ENCODE results near the gene MRPL40.

The MRPL40 gene

GRCh38 chr22:19406281-19406811 lies 26.0 kb upstream of the MRPL40 start:
- in situ Hi-C loops (cut with HindIII; ENCODE audit: low sequenced_read_pairs), result no loop called here

- in situ Hi-C loops (cut with HindIII; ENCODE audit: low sequenced_read_pairs), result no loop called here
Measured at GRCh38 chr22:19406846-19407245, 25.5 kb upstream of the MRPL40 start.

DNA sequence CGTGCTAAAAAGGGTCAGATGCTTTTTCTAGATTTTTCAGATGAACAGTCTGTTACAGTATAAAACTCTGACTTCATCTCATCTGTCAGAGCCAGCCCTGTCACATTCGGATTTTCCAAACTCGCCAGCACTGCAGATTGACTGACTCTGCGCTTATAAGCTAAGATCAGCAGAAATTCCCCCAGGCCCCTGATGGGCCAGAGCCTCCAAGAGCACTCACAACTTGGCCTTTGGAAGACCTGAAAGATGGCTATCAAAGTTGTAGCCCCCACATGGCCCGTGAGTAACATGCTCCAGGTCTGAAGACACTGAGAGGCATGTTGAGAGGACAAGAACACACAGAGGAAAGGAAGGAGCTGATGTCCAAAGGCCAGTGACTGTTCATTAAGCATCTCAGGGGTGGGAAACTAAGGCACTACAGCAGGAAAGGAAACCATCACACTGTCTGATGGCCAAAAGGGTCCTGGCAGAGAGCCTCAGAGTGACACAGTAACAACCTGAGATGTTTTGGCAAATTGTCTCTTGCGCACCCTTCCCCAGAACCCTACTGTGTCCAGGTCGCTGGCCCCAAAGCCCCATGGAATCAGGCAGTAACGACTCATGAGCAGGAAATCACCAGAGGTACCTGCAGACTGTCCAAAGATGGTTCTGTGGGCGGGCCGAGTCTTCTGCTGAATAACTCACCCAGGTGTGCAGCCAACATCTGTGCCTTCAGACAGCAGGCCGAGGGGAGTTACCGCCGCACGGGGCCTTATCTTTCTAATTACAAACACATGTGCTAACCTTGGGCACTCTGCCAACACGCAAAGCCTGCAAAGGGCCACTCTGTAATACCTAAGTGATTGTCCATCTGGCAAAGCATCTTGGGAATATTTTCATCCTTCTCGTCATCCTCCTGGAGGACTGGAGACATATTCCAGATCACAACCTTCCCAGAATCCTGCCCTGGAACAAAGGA lies 24.4 kb upstream of the MRPL40 start:
- in situ Hi-C loops (cut with HindIII; ENCODE audit: low sequenced_read_pairs), result no loop called here

GRCh38 chr22:19410941-19411689 lies 21.2 kb upstream of the MRPL40 start:
- in situ Hi-C loops (cut with HindIII; ENCODE audit: low sequenced_read_pairs), result no loop called here

DNA sequence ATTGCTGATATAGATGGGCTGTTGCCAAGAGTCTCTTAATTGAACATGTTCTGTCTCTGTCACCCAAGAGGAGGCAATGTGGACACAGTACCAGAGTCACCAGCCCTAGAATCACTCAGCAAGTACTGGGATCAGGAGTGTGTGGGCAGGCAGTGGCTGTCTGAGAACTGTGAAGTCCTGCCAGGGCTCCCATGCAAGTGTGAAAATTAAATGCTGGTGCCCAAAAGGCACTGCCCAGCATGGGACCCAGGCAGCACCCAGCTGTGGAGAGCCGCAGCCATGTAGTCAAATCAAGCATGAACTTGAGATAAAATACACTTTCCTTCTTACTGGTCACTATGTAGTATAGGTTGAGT lies 20.7 kb upstream of the MRPL40 start:
- in situ Hi-C loops (cut with HindIII; ENCODE audit: low sequenced_read_pairs), result no loop called here

DNA sequence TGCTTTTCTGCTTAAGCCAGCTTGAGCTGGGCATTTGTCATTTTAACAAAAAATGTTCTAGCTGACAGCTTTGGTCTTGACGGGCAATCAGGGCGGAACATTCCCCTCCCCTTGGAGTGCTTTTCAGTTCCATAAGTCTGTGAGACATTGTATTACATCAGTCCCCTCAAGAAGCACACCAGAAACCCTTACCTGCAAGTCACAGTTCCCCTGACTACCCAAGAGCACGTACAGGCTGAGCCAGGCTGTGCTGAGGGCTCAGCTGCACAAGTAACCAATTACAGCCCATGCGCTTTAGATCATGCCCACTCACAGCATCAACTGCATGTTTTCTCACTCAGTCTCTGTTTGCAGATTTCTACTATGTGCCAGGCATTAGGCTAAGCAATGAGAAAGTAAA lies 19.9 kb upstream of the MRPL40 start:
- in situ Hi-C loops (cut with HindIII; ENCODE audit: low sequenced_read_pairs), result no loop called here

GRCh38 chr22:19412923-19413322 lies 19.4 kb upstream of the MRPL40 start:
- in situ Hi-C loops (cut with HindIII; ENCODE audit: low sequenced_read_pairs), result no loop called here

- in situ Hi-C loops (cut with HindIII; ENCODE audit: low sequenced_read_pairs), result no loop called here
Measured at GRCh38 chr22:19419086-19419463, 13.3 kb upstream of the MRPL40 start.

DNA sequence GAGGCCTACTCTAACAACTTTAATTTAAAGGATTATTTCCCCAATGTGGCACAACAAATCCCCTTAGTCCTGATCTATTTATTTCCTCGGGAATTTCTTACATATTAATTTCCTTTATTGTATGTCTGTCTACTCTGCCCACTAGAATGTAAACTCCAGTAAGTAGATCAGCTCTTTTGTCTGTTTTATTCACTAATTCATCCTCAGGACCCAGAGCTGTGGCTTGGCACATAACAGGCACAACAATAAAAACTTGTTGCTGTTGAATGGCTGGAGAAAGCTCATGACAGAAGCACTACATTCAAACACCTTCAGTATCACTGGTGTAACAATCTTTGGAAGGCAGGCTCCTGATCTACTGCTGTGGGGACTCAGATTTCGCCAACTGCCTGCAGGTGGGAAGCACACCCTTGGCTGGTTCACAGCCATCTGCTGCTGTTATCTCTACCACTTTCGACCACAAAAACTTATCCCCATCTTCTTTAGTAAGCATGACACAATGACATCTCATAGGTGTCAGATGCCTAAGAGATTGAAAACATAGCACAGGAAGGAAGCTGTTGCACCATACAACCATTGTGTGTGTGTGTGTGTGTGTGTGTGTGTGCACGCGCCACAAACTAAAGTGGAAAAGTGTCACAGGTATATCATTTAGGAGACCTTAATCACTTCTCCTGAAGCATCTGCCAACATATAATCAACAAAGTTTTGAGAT lies 12.7 kb upstream of the MRPL40 start:
- in situ Hi-C loops (cut with HindIII; ENCODE audit: low sequenced_read_pairs), result no loop called here

DNA sequence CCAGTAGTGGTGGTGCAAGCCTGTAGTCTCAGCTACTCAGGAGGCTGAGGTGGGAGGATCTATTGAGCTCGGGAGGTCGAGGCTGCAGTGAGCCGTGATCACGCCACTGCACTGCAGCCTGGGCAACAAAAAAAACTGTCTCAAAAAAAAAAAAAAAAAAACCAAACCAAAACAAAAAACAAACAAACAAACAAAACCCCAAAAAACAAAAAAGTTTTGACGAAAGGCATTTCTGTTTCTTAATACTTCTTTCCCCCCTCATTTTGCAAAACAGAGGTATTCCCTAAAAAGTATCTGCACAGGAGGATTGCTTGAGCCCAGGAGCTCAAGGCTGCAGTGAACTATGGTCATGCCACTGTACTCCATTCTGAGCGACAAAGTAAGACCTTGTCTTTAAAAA lies 12.0 kb upstream of the MRPL40 start:
- in situ Hi-C loops (cut with HindIII; ENCODE audit: low sequenced_read_pairs), result no loop called here

GRCh38 chr22:19422440-19423301 lies 9.7 kb upstream of the MRPL40 start:
- in situ Hi-C loops (cut with HindIII; ENCODE audit: low sequenced_read_pairs), result no loop called here

DNA sequence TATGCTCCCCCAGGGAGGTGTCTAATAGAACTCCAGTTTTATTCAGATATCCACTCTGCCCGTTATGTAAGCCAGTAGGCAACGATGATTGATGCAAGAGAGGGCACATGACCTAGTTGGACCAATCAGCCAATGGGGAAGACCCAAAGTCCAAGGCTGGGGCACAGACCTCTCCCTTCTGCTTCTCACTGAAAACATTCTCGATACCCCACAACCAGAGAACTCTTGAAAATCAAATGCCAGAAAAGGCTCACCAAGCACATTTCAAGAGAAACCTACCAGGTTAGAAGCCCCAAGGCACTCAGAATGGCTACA lies 8.2 kb upstream of the MRPL40 start:
- in situ Hi-C loops (cut with HindIII; ENCODE audit: low sequenced_read_pairs), result no loop called here

DNA sequence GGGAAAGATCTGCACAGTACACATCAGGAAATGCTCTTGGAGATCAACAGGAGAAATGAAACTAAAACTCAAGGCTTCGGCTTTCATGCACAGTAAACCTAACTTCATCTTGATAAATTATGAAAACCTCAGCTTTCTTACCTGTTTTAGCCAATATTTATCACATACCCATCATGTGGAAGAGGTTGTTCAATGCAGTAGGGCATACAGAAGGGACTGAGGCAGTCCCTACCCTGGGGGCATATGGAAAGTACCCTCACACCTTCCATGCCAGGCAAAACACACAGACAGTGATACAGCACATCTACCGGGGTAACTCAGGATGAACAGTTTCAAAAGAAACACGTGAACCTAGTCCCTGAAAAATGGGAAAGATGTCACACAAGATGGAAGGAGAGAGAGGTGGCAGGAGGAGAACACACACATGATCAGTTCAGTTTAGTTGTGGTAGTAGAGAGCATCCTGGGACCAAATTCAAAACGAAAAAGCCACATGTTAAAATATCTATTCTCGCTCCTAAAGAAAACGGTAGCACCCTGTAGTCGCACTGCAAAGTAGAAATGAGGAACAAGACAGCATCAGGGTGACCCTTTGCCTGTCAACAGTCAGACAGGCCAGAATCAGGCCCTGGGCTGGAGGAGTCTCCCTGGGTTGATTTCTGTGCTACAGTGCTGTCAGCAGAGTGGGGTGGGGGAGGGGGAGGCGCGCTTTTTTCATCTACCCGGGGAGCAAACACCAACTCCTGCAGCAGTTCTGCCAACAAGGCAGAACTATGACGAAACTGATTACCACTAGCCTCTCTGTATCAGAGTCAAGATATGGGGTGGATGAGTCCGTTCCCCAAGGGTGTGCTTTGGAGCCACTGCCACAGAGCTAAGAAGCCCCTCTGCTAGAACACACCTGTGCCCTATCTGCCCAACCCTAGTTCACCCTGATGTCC lies 2.1 kb upstream of the MRPL40 start:
- in situ Hi-C loops (cut with HindIII; ENCODE audit: low sequenced_read_pairs), result no loop called here

GRCh38 chr22:19430890-19431541 lies 1.3 kb upstream of the MRPL40 start:
- in situ Hi-C loops (cut with HindIII; ENCODE audit: low sequenced_read_pairs), result no loop called here

DNA sequence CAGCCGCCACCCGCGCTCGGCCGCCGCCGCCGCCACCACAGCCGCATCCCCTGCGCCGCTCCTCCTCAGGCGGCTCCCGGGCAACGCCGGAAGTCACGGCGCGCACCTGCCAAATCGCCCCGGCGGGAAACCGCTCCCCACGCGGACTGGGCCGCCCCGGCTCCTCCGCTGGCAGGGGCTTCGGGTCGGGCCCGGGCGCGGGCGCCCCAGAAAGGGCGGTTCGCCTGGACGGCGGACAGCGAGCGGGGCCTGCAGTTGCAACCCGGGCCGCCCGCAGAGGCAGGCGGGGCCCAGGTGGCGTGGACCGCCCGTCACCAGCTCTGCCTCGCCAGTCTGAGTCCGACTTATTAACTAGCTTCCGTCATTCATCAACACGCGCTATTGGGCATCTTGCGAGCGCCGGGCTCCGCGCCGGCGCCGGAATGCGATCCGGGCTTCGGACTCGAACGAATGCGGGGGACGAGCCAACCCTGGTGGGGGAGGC lies 654 bp upstream of the MRPL40 start, which contains the start of gene HIRA:
HIRA (minus strand) TSS at position 85 of the 484 bp plus-strand sequence. CDS start 257 bp downstream, outside the sequence.
- in situ Hi-C loops (cut with HindIII; ENCODE audit: low sequenced_read_pairs), result no loop called here

GRCh38 chr22:19434401-19434800 lies 2.1 kb downstream of the MRPL40 start:
- in situ Hi-C loops (cut with HindIII; ENCODE audit: low sequenced_read_pairs), result no loop called here

DNA sequence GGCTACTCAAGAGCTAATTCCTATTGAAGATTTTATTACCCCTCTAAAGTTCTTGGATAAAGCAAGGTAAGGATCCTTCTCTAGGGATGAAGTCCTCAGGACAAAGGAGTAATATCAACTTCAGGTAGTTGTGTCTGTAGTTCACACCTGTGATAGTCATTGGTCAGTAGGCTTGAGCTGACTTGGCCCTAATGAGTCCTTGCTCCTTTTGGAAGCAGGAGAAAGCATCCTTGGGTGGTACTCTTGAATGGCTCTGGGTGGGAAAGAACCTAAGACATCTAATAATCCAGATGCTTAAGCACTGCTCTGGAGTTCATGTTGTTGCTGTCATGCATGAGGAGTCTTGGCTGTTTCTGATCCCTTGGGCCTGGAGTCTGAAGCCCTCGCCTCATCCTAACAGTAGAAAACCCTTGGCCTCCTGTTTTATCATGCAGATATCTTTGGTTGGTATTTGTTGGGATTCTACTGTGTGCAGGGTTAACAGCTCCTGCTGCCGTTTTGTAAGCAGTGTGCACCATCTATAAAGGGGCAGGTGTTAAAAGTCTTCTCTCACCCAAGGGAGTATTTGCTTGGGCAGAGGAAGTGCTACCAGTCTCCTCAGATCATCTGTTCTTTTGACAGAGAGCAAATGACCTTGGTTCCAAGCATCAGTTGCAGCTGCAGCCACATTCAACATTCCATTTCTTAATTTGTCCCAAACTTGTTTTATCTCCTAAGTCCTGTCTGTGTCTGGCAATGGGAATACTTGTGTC lies 2.7 kb downstream of the MRPL40 start:
- in situ Hi-C loops (cut with HindIII; ENCODE audit: low sequenced_read_pairs), result no loop called here

All from DLD1 (cell line).